GM18873 (cell line): ENCODE measurements around the gene PCDH9.
"Not testable (repeated sequence)": the region's sequence is repeated elsewhere in the genome, so short reads cannot be mapped to it uniquely, and the experiment has no call there.

ENCODE experiments used
- ATAC-seq: cut with Tn5 transposase; IDR thresholded peaks from one replicate; pipeline ENCODE4 v1.9.1; 2021; ENCODE audit warnings: mild to moderate bottlenecking, moderate library complexity, moderate number of reproducible peaks; ENCODE audit not compliant: unreplicated experiment, low FRiP score

Gene PCDH9

DNA sequence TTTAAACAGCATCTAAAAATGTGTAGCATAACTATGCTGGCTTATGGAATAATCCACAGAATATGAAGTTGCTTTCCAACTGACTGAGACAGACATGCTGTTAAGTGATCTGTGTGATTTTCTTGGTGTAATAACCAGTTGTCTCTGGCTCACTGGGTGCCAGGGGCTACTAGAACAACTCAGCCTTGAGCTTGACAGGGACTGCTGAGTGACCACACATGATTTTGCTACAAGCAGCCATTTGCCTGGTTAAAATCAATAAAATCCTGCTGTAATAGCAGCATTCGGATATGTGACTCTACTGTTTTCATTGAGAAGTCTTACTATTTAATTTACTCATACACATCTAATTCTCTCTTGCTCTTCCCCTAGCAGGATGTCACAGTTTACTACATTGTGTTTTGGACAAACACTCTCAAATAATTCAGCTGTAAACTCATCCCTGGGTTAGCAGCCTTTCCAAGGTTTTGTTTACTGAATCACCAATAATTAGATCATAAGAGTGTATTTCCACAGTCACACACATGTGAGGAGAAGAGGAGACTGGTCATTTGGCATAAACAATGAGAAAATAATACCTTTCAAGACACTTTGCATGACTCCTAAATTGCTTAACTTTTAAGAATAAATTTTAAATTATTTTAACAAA lies 426.2 kb downstream of the PCDH9 start:
- no peak for ATAC-seq

GRCh38 chr13:66803013-66803807 lies 426.9 kb downstream of the PCDH9 start:
- no peak for ATAC-seq

GRCh38 chr13:66795636-66796035 lies 434.5 kb downstream of the PCDH9 start:
- no peak for ATAC-seq

GRCh38 chr13:66794340-66795031 lies 435.6 kb downstream of the PCDH9 start:
- no peak for ATAC-seq

DNA sequence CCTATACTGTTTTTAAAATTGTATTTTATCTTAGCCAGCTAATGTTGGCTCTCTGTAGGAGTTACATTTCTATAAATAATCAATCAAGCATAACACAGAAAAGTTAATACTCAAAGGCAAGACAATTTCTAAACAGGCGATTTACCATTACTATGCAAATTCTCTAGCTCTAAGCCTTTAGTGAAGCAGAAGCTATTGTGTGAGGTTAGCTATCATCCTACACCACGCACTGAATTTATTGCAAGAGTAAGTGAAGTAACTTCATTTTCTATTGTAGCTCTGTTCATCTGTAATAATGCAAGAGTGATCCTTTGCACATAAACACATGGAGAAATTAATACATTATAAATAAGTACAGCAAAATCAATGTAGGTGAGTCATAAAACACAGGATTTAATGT lies 439.3 kb downstream of the PCDH9 start:
- ATAC-seq = no peak

- ATAC-seq = no peak
These were observed 448.9 kb downstream of the PCDH9 start for GRCh38 chr13:66781241-66781640.

DNA sequence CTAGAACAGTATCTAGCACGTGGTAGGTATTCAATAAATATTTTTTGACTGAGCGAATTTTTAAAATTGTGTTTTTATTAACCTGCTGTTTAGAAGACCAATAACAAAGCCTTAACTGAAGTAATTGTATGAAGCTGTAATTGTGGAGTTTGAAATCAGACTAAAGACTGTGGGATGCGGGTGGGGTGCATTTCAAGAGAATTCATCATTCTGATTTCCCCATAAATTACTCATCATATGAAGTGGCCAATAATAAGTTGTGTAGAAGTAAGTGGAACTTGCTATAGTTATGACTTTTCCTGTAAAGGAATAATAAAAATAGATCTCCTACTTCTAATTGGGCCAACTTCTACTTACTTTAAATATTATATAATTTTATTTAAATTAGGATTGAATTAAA lies 449.3 kb downstream of the PCDH9 start:
- ATAC-seq = no peak

DNA sequence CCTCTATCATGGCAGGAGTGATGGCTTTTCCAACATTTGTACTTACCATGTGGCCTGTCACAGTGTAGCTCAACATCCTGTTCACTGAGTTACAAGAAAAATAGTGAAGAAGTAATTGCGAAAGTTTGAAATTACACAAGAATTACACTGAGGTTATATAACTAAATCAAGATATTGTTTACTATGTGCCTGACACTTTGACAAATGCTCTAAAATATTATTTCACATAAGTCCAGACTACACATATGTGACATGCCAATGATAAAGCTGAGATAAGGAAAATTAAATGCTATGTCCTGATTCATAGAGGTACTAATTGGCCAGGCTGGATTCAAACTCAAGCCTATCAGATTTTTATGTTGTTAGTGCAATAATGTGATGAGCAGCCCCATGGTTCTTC lies 451.7 kb downstream of the PCDH9 start:
- no peak for ATAC-seq

DNA sequence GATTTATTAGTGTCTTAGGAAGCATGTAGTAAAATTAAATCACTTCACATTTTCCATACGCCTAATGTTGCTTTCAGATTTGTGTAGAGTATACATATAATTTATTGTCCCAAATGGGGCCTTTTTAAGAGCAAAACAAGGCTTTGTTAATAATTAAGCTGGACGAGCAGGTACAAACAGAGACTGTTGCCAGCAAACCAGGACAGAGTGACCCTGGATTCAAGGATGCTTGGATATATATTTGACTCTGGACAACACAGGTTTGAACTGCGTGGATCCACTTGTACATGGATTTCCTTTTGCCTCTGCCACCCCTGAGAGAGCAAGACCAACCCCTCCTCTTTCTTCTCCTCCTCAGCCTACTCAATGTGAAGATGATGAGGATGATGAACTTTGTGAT lies 454.9 kb downstream of the PCDH9 start:
- ATAC-seq = no peak

DNA sequence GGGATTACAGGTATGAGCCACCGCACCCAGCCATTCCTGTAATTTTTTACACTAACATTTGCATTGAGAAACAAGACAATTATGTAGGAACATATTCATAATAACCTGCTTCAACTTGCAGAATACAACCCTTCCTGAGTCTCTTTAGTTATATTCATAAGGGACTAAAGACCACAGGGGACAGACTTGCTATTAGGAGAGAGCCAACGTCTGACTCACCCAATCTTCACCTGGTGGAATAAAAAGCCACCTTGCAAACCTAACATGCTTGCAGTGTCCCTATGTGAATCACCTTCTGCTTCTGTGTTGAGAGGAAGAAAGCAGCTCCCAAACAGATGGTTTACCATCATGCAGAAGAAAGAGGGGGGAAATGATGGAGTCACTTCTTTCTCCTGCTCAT lies 456.1 kb downstream of the PCDH9 start:
- ATAC-seq = no peak

DNA sequence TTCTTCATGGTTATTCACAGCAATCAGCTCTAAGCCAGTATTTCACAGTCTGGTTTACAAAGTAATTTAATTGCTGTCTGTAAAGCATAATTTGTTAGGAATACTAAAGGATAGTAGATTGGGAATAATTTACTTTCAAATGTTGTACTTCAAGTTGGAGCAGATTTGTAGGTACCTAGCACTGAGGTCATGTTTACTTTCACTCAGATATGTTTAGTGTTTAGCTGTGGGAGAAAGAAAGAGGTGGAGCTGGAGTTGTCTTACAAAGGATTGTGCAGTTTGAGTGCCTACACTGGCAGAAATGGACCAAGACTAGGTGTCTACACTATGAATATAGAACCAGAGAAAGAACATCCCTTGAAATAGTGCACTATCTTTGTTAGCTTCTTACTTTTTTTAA lies 464.6 kb downstream of the PCDH9 start:
- ATAC-seq = no peak

DNA sequence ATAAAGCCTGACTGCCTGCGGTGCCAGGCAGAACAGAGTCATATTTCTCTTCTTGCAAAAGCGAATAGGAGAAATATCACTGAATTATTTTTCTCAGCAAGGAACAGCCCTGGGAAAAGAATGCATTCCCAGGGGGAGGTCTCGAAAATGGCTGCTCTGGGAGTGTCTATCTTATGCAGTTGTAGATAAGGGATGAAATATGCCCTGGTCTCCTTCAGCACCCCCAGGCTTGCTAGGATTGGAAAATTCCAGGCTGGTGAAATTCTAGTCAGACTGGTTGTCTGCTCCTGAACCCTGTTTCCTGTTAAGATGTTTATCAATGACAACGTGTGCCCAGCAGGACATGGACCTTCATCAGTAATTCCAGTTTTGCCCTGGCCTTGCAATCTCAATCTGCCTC lies 469.5 kb downstream of the PCDH9 start:
- not testable (repeated sequence) for ATAC-seq

DNA sequence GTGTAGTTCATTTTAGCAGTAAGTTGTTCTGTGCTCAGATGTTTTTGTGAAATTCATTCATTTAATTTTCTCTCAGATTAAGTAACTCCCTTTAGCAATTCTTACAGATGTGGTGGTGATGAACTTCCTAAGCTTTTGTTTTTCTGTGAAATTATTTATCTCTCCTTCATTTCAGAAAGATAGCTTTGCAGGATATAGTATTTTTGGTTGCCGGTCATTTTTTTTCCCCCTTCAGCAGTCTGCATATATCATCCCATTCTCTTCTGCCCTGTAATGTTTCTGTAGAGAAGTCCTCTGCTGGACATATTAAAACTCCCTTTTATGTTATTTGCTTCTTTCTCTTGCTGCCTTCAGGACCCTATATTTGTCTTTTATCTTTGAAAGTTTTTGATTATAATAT lies 470.2 kb downstream of the PCDH9 start:
- no peak for ATAC-seq

DNA sequence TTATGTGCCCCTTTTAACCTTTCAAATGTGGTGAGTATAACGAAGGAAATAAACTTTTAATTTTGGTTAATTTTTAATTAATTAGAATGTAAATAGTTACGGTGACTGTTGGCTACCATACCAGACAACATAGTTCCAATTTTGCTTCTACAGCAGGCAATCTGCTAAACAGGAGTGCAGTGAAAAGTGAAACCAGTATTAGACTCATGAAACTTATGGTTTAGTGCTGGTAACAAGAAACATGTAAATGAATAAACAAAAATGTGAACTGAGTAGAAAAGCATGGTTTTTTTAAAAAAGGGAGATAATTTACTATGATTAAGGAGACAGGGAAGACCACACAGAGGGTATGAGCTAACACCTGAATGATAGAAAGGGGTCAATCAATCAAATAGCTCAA lies 478.4 kb downstream of the PCDH9 start:
- ATAC-seq = no peak

DNA sequence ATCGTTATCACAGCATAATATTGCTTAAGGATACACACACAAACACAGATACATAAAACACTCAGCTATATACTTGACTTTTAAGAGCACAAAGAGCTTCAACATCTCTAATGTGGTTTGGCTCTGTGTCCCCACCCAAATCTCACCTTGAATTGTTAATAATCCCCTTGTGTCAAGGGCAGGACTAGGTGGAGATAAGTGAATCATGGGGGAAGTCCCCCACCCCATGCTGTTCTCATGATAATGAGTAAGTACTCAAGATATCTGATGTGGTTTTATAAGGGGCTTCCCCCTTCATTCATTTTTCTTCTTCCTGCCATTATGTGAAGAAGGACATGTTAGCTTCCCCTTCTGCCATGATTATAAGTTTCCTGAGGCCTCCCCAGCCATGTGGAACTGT lies 481.4 kb downstream of the PCDH9 start:
- no peak for ATAC-seq

GRCh38 chr13:66745307-66745706 lies 484.8 kb downstream of the PCDH9 start:
- ATAC-seq = no peak

DNA sequence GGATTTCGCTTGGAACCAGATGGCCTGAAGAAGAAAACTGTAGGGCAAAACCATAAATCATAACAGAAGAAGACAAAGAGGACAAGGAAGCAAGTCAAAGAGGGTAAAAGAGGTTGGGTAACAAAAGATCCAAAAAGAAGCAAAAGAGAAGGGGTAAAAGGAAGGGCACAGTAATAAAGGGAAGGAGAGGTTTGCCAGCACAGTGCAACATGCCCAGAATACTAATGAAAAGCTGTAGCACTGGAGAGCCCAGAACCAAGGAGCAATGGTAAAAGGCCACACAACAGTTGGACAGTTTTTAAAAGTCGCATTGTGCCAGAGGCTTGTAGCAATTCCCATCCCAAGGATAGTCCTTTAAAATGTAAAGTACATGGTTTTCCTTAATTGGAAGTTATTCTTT lies 506.6 kb downstream of the PCDH9 start:
- ATAC-seq = no peak

DNA sequence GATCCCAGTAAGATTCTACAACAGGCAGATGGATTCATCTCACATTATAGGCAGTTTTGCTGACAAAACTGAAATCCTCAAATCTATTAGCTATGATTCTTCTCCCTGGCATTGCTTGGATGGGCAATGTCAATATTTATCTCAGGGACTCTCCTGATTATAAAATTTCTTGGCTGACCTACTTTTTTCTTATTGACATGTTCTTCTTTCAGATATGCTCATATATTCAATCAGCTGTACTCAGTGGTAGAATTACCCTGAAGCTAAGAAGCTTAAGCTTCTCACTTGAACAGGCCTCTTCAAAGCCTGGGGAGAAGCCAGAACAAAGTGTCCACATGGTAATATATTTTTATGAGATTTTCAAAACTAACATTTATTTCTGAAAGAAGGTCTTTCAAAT lies 513.6 kb downstream of the PCDH9 start:
- no peak for ATAC-seq

DNA sequence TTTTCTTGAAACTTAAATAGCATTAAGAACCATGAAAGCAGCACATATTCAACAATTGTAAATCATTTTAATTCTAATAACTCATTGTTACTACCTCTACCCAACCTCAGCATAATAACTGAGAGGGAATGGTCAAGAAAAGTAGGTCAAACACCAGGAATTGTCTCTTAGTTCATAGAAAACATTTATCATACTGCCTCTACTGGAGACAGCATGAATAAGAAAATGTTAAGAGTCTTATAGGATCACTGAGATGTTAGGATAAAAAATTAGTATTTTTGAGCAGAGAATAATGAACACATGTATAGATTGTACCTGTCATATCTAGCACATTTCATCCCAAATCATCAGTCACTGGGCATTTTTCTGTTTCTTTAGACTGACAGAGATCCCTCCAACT lies 515.3 kb downstream of the PCDH9 start:
- ATAC-seq = no peak

DNA sequence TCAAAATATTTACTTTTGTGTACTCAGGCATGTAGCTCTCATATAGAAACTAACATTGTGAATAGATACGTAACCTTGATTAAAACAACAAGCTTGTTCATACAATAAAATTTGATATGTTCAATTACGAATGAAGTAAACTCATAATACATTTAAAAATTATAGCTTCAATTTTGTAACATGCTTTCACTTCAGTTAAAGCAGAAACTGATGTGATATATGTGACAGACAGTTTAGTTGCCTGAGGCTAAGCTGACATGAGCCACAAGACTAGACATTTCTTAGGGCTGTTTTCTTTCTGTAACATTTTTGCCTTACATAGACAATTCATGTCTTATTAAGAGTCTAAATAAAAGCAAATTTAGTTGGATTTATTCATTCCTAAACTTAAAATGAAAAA lies 526.0 kb downstream of the PCDH9 start:
- no peak for ATAC-seq

DNA sequence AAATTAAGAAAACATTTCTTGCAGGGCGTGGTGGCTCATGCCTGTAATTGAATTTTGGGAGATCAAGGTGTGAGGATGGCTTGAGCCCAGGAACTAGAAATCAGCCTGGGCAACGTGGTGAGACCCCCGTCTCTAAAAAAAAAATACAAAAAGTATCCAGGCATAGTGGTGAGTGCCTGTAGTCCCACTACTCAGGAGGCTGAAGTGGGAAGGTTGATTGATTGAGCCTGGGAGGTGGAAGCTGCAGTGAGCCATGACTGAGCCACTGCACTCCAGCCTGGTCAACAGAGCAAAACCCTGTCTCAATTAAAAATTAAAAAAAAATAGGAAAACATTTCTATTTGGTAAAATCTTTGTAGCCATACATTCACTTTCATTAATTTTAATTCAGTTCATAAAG lies 526.5 kb downstream of the PCDH9 start:
- no peak for ATAC-seq

DNA sequence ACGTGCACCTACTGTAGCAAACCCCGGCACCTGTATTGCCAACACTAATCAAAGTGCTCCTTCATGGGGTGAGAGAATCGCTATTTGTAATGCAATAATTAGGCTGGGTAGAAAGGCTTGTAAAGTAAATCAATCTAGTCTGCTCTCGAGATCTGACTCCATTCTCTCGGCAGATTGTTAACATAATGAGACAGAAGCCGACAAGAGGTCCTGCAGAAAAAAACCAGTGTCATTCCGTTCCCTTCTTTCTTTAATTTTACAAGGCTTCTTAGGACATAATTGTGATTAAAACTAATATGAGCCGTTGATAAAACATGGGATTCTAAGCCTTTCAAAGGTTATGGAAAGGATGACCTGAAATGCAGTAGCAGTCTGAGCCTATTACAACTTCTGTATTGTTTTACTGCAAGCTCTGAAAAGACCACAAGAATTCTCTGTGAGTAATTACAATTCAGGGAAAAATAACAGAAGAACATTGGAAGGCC lies 530.0 kb downstream of the PCDH9 start:
- ATAC-seq = no peak
